Measurements from ENCODE around the gene RFC4. TPM values are rescaled to one million over a fixed set of nuclear protein-coding genes. Genes with fewer than 3 reads are reported as not detected.
"Not testable (repeated sequence)": the region's sequence is repeated elsewhere in the genome, so short reads cannot be mapped to it uniquely, and the experiment has no call there.

RFC4 gene, protein sequence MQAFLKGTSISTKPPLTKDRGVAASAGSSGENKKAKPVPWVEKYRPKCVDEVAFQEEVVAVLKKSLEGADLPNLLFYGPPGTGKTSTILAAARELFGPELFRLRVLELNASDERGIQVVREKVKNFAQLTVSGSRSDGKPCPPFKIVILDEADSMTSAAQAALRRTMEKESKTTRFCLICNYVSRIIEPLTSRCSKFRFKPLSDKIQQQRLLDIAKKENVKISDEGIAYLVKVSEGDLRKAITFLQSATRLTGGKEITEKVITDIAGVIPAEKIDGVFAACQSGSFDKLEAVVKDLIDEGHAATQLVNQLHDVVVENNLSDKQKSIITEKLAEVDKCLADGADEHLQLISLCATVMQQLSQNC
- 22.0 and 35.3 TPM in 2 replicates for total RNA-seq

- peak; percentile 46 for DNase-seq (ENCODE audit: low read depth)
These were observed at the start of gene RFC4 for GRCh38 chr3:186806089-186807055. RFC4 (minus strand) TSS chr3:186806482; CDS start chr3:186804713, 1,769 bp downstream.

DNA sequence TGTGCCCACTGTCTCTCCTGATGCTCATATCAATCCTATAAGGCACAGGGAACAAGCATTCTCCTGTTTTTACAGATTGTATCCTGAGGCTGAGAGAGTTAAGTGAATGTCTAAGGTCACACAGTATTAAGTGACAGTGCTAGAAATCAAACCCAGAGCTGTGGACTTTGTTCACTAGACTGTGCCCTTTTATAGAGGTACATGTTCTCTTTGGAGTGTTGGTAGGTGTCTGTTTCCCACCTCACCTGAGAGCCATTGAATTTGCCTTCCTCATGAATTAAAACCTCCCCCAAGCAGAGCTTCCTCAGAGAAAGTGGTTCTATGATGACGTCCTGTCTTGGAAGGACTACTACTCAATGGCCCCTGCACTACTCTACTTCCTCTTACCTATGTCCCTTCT lies 48.7 kb upstream of the RFC4 start:
- DNase-seq (ENCODE audit: low read depth): no peak

DNA sequence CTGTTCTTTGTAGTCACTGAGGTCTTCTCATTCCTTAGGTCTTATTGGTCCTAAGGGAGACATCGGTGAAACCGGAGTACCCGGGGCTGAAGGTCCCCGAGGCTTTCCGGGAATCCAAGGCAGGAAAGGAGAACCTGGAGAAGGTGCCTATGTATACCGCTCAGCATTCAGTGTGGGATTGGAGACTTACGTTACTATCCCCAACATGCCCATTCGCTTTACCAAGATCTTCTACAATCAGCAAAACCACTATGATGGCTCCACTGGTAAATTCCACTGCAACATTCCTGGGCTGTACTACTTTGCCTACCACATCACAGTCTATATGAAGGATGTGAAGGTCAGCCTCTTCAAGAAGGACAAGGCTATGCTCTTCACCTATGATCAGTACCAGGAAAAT lies 47.9 kb upstream of the RFC4 start:
- no peak for DNase-seq (ENCODE audit: low read depth)

GRCh38 chr3:186852994-186853393 lies 46.7 kb upstream of the RFC4 start:
- DNase-seq (ENCODE audit: low read depth): no peak

DNA sequence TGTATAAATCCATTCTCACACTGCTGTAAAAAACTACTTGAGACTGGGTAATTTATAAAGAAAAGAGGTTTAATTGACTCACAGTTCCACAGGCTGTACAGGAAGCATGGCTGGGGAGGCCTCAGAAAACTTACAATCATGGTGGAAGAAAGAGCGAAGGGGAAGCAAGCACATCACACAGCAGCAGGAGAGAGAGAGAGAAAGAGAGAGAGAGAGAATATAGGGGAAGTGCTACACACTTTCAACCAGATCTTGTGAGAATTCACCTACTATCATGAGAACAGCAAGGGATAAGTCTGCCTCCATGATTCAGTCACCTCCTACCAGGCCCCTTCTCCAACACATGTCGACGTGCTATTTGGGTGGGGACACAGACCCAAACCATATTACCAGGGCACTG lies 45.6 kb upstream of the RFC4 start:
- DNase-seq (ENCODE audit: low read depth): not testable (repeated sequence)

DNA sequence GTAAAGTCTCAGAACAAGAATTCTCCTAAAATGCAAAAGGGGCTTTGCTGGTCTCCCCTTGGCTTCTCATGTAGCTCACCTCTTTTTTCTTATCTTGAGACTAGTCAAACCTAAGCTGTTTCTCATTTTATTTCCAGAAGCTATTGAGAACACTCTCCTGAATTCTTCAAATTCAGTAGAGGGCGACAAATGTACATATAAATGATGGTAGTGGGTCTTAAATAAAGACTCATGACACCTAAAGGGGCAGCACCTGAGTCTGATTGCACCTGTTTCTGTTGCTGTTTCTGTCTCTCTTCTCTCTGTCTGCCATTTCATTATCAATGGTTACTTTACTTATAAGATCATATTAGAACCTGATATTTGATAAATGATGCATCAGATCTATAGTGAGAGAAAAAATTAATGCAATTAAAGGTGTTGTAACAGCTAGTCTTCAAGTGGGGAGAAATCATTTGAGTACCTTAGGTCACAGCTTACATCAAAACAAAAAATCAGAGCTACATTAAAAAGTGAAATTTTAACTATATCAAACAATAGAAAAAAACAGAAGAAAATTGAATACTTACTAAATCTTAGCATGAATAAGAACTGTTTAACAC lies 43.2 kb upstream of the RFC4 start:
- DNase-seq (ENCODE audit: low read depth): peak; percentile 76

DNA sequence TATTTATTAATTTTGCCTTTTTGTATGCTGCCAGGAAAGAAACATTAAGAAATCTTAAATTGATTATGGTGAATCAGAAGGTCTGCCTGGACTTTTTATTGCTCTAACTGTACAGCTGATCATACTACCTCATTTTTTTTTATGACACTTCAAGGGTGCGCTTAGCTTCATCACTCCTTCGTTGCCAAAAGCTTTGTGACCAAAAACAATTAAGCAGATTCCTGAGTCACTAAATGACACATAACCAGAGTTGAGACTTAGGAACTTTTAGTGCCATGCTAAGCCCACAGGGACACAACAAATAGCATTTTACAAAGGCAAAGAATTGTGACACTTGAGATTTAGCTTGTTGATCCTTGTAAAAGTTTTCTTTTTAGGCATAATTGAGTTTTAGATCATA lies 41.2 kb upstream of the RFC4 start:
- no peak for DNase-seq (ENCODE audit: low read depth)

DNA sequence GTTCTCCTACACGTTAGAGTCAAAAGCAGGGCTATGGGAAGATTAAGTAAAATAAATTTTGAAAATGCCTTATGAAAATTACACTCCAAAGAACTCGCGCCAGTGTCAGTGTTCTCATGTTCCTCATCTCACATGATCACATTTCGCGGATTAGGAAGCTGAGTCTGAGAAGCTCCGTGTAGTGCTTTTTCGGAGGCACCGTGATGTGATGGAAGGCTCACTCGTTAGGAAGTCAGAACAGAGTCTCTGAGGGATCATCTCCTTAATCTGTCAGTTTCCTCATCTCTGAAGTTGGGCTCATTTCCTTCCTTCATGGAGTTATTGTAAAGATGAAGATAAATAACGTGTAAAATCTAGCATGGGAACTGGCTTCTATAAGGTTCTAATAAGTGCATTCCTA lies 39.5 kb upstream of the RFC4 start:
- DNase-seq (ENCODE audit: low read depth): no peak

- no peak for DNase-seq (ENCODE audit: low read depth)
These were observed 38.6 kb upstream of the RFC4 start for GRCh38 chr3:186844908-186845307.

DNA sequence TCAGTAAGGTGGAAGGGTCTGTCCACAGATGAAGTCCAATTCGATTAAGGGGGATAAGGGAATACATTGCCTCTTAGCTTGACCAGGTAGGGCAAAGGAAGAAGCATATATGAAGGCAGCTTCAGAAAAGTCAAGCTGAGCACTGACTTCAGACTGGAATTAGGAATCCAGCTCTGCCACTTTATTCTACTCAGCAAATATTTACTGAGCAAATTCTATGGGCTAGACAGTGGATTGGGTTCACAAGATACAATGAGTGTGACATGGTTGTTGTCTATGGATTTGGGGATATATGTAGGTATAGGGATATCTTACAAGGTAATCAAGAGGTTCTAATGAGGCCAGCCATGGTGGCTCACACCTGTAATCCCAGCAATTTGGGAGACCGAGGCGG lies 36.8 kb upstream of the RFC4 start:
- no peak for DNase-seq (ENCODE audit: low read depth)

DNA sequence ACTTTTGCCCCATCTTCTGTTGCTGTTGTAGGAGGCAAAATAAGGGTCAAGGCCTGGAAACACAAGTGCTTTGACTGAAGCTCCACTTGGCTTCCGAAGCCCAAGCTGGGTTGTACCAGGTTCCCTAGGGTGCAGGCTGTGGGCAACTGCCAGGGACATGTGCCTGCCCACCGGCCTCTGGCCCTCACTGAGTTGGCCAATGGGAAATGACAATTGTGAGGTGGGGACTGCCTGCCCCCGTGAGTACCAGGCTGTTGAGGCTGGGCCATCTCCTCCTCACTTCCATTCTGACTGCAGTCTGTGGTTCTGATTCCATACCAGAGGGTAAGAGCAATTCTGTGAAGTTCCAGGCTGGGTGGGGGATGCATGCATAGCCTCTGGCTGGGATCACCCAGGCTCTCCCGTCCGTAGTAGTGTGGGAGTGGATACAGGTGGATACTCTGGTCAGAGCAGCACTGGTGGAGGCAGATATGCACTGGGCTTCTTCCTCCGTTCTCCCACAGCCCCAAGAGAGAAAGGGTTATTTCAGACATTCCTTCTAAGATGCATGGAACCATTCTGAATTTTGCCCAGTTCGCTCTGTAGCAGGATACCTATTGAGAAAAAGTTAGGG lies 36.2 kb upstream of the RFC4 start, which contains the start of gene ADIPOQ:
ADIPOQ (plus strand) TSS at position 285 of the 613 bp plus-strand sequence. CDS start 10,349 bp downstream, outside the sequence.
- DNase-seq (ENCODE audit: low read depth): no peak

- peak; percentile 33 for DNase-seq (ENCODE audit: low read depth)
These were observed 35.3 kb upstream of the RFC4 start for GRCh38 chr3:186841620-186842019.

GRCh38 chr3:186839874-186840641 lies 33.8 kb upstream of the RFC4 start:
- DNase-seq (ENCODE audit: low read depth): peak; percentile 99

- DNase-seq (ENCODE audit: low read depth): no peak
These were observed 26.0 kb upstream of the RFC4 start for GRCh38 chr3:186832276-186832675.

DNA sequence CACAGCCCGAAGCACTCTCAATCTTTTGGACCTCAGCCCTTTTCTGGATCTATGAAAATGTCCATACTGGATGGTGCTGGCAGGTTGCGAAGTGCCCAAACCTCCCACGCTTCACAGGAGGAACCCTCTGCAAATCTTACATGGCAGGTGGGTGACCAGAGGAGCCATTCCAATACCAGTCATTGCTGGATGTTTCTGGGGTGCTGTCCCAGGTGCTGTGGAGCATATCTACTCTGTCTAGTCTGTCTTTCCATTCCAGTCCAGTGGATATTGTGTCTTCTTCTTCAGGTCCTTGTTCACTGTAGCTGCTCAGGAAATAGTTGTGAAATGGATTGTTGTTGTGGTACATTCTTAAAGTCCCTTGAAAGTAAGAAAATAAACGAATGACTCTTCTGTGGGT lies 25.5 kb upstream of the RFC4 start:
- DNase-seq (ENCODE audit: low read depth): no peak

DNA sequence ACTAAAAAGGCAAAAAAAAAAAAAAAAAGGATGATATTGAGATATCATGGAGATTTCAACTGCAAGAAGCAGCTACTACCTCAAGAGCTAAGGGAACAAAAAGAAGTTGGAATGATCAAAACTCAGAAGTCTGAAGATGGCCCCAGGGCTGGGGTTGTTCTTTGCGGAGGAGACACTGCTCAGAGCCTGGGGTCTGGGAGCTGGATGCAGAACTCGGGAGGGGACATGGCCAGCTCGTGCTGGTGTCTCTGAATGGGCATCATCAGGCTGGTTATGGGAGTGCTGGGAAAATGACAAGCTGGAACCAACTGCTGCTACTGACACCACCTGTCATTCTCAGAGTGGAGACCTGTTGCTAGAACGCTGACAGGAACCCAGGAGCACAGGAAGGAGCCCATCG lies 22.1 kb upstream of the RFC4 start:
- DNase-seq (ENCODE audit: low read depth): no peak

- DNase-seq (ENCODE audit: low read depth): peak; percentile 69
These were observed 20.9 kb upstream of the RFC4 start for GRCh38 chr3:186826976-186827857.

GRCh38 chr3:186826410-186826975 lies 20.2 kb upstream of the RFC4 start:
- DNase-seq (ENCODE audit: low read depth): no peak

GRCh38 chr3:186825872-186826409 lies 19.7 kb upstream of the RFC4 start:
- DNase-seq (ENCODE audit: low read depth): no peak
